Vagina (tissue), 2 donors: Measurements from ENCODE around the gene CD300LB. TPM values are rescaled to one million over a fixed set of nuclear protein-coding genes. Genes with fewer than 3 reads are reported as not detected.
A peak's percentile ranks its signal among the peaks of the same experiment; 100 is the strongest.

Source experiments
- DNase-seq, 2 donors: peaks; one replicate each; pipeline ENCODE4 v3.0.0-alpha.2; 2017; ENCODE audit errors: extremely low spot score in 2 of 2
- H3K27ac ChIP-seq: fragments of 200-600 bp; sonication (generic); one replicate; pipeline ENCODE4 v1.5.1; 2019
- H3K27me3 ChIP-seq: fragments of 200-600 bp; sonication (generic); one replicate; pipeline ENCODE4 v1.5.1; 2019
- H3K36me3 ChIP-seq, 2 donors: fragments of 200-600 bp; sonication (generic); one replicate each; pipeline ENCODE4 v1.5.1; 2017 to 2019
- H3K4me1 ChIP-seq: fragments of 200-600 bp; sonication (generic); one replicate; pipeline ENCODE4 v1.5.1; 2019
- H3K4me3 ChIP-seq, 2 donors: fragments of 200-600 bp; sonication (generic); 1 replicate in 1 of 2; 2 replicates in 1 of 2; pipeline ENCODE4 v1.5.1; 2016 to 2019
- H3K9me3 ChIP-seq: fragments of 200-600 bp; sonication (generic); one replicate; pipeline ENCODE4 v1.5.1; 2019
- POLR2A ChIP-seq, 2 donors: fragments of 450-650 bp; IDR thresholded peaks; one replicate each; pipeline ENCODE4 v1.6.1; 2017; ENCODE audit warnings: antibody characterized with exemption in 2 of 2, mild to moderate bottlenecking in 2 of 2, moderate library complexity in 2 of 2
- POLR2AphosphoS5 ChIP-seq, 2 donors: sonication (generic); formaldehyde crosslinking; IDR thresholded peaks; one replicate each; pipeline ENCODE4 v1.9.0; 2017; ENCODE audit warnings: antibody characterized with exemption in 2 of 2, mild to moderate bottlenecking in 2 of 2, low read depth in 1 of 2; ENCODE audit not compliant: insufficient read depth in 1 of 2
- intact Hi-C: fragments of 100-400 bp; cut with DNase I; formaldehyde crosslinking; loops from one replicate; pipeline ENCODE4 v1.15.1; 2023
- total RNA-seq: library from RNA; depleted of rRNA; stranded (reverse); fragments of >200 nt; gene quantifications from one replicate; pipeline ENCODE4 v1.2.3, GENCODE V29; 2016
- TF ChIP-seq, protein P1 (sequence below), 3 experiments: fragments of 450-650 bp in 2 of 3; fragments of 200-600 bp in 1 of 3; sonication (generic) in 1 of 3; IDR thresholded peaks; one replicate each; pipeline ENCODE4 v1.5.1; 2017 to 2019; ENCODE audit warnings: antibody characterized with exemption in 3 of 3, mild to moderate bottlenecking in 2 of 3, moderate library complexity in 2 of 3

Gene CD300LB
- total RNA-seq, 1 donor from 2014 or later: 0.25 TPM

DNA sequence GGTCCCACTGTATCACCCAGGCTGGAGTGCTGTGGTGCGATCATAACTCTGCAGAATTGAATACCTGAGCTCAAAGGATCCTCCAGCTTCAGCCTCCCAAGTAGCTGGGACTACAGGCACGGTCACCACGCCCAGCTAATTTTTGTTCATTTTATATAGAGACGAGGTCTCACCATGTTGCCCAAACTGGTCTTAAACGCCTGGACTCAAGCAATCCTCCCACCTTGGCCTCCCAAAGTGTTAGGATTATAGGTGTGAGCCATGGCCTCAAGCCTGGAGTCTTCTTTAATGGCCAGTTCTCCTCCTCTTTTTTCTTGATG, 484 bp downstream of the CD300LB start:
- Histone ChIP-seq H3K27me3 (no peaks in the 10 kb centered on the region), H3K4me1 (no peaks in the 10 kb centered on the region), H3K4me3 (no peak overlapping the region), H3K27ac (no peak overlapping the region), H3K9me3 (no peaks in the 10 kb centered on the region), H3K36me3 (no peaks in the 10 kb centered on the region)
- peak in 1 of 2 donors; percentile 58 for DNase-seq
- intact Hi-C loops: no loop called here
- TF ChIP-seq, protein P1, sequence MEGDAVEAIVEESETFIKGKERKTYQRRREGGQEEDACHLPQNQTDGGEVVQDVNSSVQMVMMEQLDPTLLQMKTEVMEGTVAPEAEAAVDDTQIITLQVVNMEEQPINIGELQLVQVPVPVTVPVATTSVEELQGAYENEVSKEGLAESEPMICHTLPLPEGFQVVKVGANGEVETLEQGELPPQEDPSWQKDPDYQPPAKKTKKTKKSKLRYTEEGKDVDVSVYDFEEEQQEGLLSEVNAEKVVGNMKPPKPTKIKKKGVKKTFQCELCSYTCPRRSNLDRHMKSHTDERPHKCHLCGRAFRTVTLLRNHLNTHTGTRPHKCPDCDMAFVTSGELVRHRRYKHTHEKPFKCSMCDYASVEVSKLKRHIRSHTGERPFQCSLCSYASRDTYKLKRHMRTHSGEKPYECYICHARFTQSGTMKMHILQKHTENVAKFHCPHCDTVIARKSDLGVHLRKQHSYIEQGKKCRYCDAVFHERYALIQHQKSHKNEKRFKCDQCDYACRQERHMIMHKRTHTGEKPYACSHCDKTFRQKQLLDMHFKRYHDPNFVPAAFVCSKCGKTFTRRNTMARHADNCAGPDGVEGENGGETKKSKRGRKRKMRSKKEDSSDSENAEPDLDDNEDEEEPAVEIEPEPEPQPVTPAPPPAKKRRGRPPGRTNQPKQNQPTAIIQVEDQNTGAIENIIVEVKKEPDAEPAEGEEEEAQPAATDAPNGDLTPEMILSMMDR (IDR thresholded peaks at IDR 0.05): no peak
- TF ChIP-seq POLR2A (IDR thresholded peaks at IDR 0.05) (no peak), POLR2AphosphoS5 (IDR thresholded peaks at IDR 0.05; ENCODE audit: insufficient read depth in 1 of 2, low read depth in 1 of 2) (no peak)

GRCh38 chr17:74529243-74529642, 2.0 kb downstream of the CD300LB start:
- H3K4me1 ChIP-seq: no peaks in the 10 kb centered on the region
- H3K9me3 ChIP-seq: no peaks in the 10 kb centered on the region
- no peak overlapping the region for H3K4me3 ChIP-seq
- intact Hi-C loops: no loop called here
- no peaks in the 10 kb centered on the region for H3K36me3 ChIP-seq
- H3K27ac ChIP-seq: no peak overlapping the region
- H3K27me3 ChIP-seq: no peaks in the 10 kb centered on the region
- no peak for DNase-seq
- TF ChIP-seq POLR2A (IDR thresholded peaks at IDR 0.05): no peak
- TF ChIP-seq, protein P1 (IDR thresholded peaks at IDR 0.05): no peak
- no peak for TF ChIP-seq POLR2AphosphoS5 (IDR thresholded peaks at IDR 0.05; ENCODE audit: insufficient read depth in 1 of 2, low read depth in 1 of 2)

DNA sequence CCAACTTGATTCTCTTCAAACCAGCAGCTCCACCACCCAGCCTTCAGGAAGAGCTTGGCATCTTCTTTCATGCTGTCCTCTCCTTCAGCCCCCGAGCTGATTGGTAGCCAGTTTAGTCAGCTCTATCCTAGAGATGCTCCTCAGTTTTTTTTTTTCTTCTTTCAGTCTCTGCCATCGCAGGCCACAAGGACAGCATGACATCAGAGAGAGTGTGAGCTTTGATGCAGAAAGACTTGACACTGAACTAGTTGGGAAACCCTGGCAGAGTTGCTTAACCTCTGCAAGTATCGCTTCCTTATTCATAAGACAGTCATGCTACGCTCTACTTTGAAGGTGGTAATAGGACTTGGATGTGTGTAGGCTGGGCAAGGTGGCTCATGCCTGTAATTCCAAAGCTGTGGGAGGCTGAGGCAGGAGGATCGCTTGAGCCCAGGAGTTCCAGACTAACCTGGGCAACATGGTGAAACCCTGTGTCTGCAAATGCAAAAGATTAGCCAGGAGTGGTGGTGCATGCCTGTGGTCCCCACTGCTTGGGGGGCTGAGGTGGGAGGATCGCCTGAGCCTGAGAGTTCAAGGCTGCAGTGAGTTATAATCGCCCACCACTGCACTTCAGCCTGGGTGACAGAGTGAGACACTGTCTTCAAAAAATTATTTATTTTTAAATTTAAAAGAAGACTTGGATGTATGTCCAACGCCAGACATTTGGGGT, 2.6 kb downstream of the CD300LB start:
- Histone ChIP-seq H3K4me3 (no peak overlapping the region), H3K36me3 (no peaks in the 10 kb centered on the region), H3K27ac (no peak overlapping the region), H3K9me3 (no peaks in the 10 kb centered on the region), H3K27me3 (no peaks in the 10 kb centered on the region), H3K4me1 (no peaks in the 10 kb centered on the region)
- peak in 1 of 2 donors; percentile 70 for DNase-seq
- TF ChIP-seq, protein P1 (IDR thresholded peaks at IDR 0.05): no peak
- TF ChIP-seq POLR2A (IDR thresholded peaks at IDR 0.05) (no peak), POLR2AphosphoS5 (IDR thresholded peaks at IDR 0.05; ENCODE audit: insufficient read depth in 1 of 2, low read depth in 1 of 2) (no peak)
- intact Hi-C loops: no loop called here

DNA sequence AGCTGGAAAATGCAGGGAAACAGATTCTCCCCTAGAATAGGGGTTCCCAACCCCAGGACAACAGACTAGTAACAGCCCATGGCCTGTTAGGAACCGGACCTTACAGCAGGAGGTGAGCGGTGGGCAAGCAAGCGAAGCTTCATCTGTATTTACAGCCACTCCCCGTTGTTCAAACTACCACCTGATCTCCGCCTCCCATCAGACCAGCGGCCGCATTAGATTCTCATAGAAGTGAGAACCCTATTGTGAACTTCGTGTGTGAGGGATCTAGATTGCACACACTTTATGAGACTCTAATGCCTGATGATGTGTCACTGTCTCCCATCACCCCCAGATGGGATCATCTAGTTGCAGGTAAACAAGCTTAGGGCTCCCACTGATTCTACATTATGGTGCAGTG, 3.5 kb downstream of the CD300LB start:
- intact Hi-C loops: no loop called here
- Histone ChIP-seq H3K27ac (no peak overlapping the region), H3K4me3 (no peak overlapping the region), H3K9me3 (no peaks in the 10 kb centered on the region), H3K4me1 (no peaks in the 10 kb centered on the region), H3K36me3 (no peaks in the 10 kb centered on the region), H3K27me3 (no peaks in the 10 kb centered on the region)
- TF ChIP-seq, protein P1 (IDR thresholded peaks at IDR 0.05): no peak
- no peak for TF ChIP-seq POLR2A (IDR thresholded peaks at IDR 0.05)
- no peak for TF ChIP-seq POLR2AphosphoS5 (IDR thresholded peaks at IDR 0.05; ENCODE audit: insufficient read depth in 1 of 2, low read depth in 1 of 2)
- peak in 1 of 2 donors; percentile 22 for DNase-seq

DNA sequence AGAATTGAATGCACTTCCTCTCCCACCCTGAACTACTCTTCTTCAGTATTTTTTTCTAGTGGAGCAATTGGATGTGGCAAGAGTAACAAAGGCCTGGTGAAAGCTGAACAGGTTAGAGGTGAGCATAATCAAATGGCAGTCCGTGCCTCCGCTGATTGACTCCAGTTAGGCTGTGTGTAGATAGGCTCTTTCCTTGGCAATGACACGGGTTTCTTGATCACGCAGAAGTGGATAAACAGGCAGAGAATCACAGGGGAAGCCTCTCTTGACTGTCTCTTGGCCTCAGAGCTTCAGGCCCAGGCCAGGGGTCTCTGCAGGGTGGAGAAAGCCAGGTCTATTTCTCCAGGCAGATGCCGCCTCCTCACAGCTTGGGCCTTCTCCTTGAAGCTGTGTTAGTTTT, 4.2 kb downstream of the CD300LB start:
- DNase-seq: peak in 1 of 2 donors; percentile 54

More for the DNA sequence above, 4.2 kb downstream of the CD300LB start:
- H3K36me3 ChIP-seq: no peaks in the 10 kb centered on the region
- H3K4me1 ChIP-seq: no peaks in the 10 kb centered on the region
- TF ChIP-seq POLR2AphosphoS5 (IDR thresholded peaks at IDR 0.05; ENCODE audit: insufficient read depth in 1 of 2, low read depth in 1 of 2) (no peak), POLR2A (IDR thresholded peaks at IDR 0.05) (no peak)
- TF ChIP-seq, protein P1 (IDR thresholded peaks at IDR 0.05): no peak
- H3K4me3 ChIP-seq: no peak overlapping the region
- intact Hi-C loops: no loop called here
- no peaks in the 10 kb centered on the region for H3K9me3 ChIP-seq
- H3K27ac ChIP-seq: no peak overlapping the region
- no peaks in the 10 kb centered on the region for H3K27me3 ChIP-seq
